A549 (cell line): ENCODE results near the gene DUSP11. TPM values are rescaled to one million over a fixed set of nuclear protein-coding genes. Genes with fewer than 3 reads are reported as not detected.

Experiments
- ATAC-seq, 2 experiments: fragments of 200-7000 bp in 1 of 2; fragments of >200 bp in 1 of 2; cut with Nextera tagmentation in 1 of 2; cut with Tn5 transposase in 1 of 2; 3 replicates each; pipeline versions ENCODE4 v1.8.0 to v1.9.1; 2018 to 2020; ENCODE audit warnings: mild to moderate bottlenecking in 1 of 2, moderate library complexity in 1 of 2
- CTCF ChIA-PET: fragments of 300-600 bp; sonication (Branson Sonifier 250); formaldehyde crosslinking; extraction: SDS; loops from one replicate; lab custom pipeline; 2021; ENCODE audit warnings: antibody characterized with exemption, inconsistent platforms; lab: Yijun Ruan, JAX
- POLR2A ChIA-PET: fragments of 350-600 bp; formaldehyde crosslinking; extraction: SDS; loops from one replicate; lab custom pipeline; 2021; ENCODE audit warnings: antibody characterized with exemption, inconsistent platforms; lab: Yijun Ruan, JAX
- DNase-seq, 2 experiments: peaks; one replicate each; pipeline versions ENCODE4 v3.0.0 to v3.0.0-alpha.2; 2011 to 2016; ENCODE audit warnings: low read depth in 1 of 2, low spot score in 1 of 2
- FAIRE-seq: peaks from 2 replicates; lab custom pipeline; 2011; peaks lifted over from hg19 to GRCh38; lab: Jason Lieb, UNC
- H3K27ac ChIP-seq, 2 experiments: fragments of >200 bp; sonication (Bioruptor Twin); formaldehyde crosslinking; 3 replicates each; pipeline ENCODE4 v1.5.1; 2016 to 2017
- H3K4me1 ChIP-seq: fragments of >200 bp; sonication (Bioruptor Twin); formaldehyde crosslinking; 3 replicates; pipeline ENCODE4 v1.6.1; 2016
- H3K4me2 ChIP-seq: fragments of >200 bp; sonication (Bioruptor Twin); formaldehyde crosslinking; 3 replicates; pipeline ENCODE4 v1.6.1; 2016
- H3K4me3 ChIP-seq: fragments of >200 bp; sonication (Bioruptor Twin); formaldehyde crosslinking; 3 replicates; pipeline ENCODE4 v1.5.1; 2016
- H3K9me3 ChIP-seq: fragments of >200 bp; sonication (Bioruptor Twin); formaldehyde crosslinking; 3 replicates; pipeline ENCODE4 v1.6.1; 2016
- BCL3 ChIP-seq: fragments of >200 bp; sonication (Bioruptor Twin); formaldehyde crosslinking; IDR thresholded peaks from 3 replicates; pipeline ENCODE4 v1.6.1; 2016
- CHD2 ChIP-seq: fragments of 150-350 bp; IDR thresholded peaks from 2 replicates; pipeline ENCODE4 v1.6.1; 2014; ENCODE audit warnings: low read length; ENCODE audit not compliant: partially characterized antibody
- CHD4 ChIP-seq: fragments of 200-600 bp; sonication (generic); IDR thresholded peaks from 2 replicates; pipeline ENCODE4 v1.6.1; 2016; ENCODE audit warnings: antibody characterized with exemption, mild to moderate bottlenecking, borderline replicate concordance
- EHF ChIP-seq: fragments of 250-450 bp; sonication (Bioruptor Pico); IDR thresholded peaks from 2 replicates; pipeline ENCODE4 v1.5.0; 2020; ENCODE audit warnings: mild to moderate bottlenecking
- EHMT2 ChIP-seq: fragments of 200-600 bp; sonication (generic); IDR thresholded peaks from 2 replicates; pipeline ENCODE4 v1.6.1; 2016; ENCODE audit warnings: antibody characterized with exemption, low read depth, mild to moderate bottlenecking, moderate library complexity
- EP300 ChIP-seq, 2 experiments: fragments of >200 bp; sonication (Bioruptor Twin); formaldehyde crosslinking; IDR thresholded peaks; 2 replicates in 1 of 2; 3 replicates in 1 of 2; pipeline ENCODE4 v1.6.1; 2016 to 2017
- HDAC2 ChIP-seq: fragments of 200-600 bp; sonication (generic); IDR thresholded peaks from 2 replicates; pipeline ENCODE4 v1.6.1; 2016
- HMGXB4 ChIP-seq: fragments of 250-450 bp; sonication (Bioruptor Pico); IDR thresholded peaks from 2 replicates; pipeline ENCODE4 v1.5.0; 2021; ENCODE audit warnings: mild to moderate bottlenecking, moderate library complexity, borderline replicate concordance
- HOXB13 ChIP-seq: fragments of 250-450 bp; sonication (Bioruptor Pico); IDR thresholded peaks from 2 replicates; pipeline ENCODE4 v1.5.0; 2020; ENCODE audit warnings: low read depth, mild to moderate bottlenecking, moderate library complexity
- JUNB ChIP-seq: fragments of >200 bp; sonication (Bioruptor Twin); formaldehyde crosslinking; IDR thresholded peaks from 2 replicates; pipeline ENCODE4 v1.6.1; 2016
- MAZ ChIP-seq: fragments of 150-350 bp; IDR thresholded peaks from 2 replicates; pipeline ENCODE4 v1.6.1; 2014; ENCODE audit warnings: antibody characterized with exemption, low read depth, low read length, borderline replicate concordance
- NFE2L2 ChIP-seq: fragments of 150-350 bp; conservative IDR thresholded peaks from 2 replicates; pipeline ENCODE4 v1.6.1; 2014; ENCODE audit warnings: low read length
- NR3C1 ChIP-seq: fragments of >200 bp; sonication (Bioruptor Twin); formaldehyde crosslinking; IDR thresholded peaks from 3 replicates; pipeline ENCODE4 v1.6.1; 2017
- PBX3 ChIP-seq: IDR thresholded peaks from 2 replicates; pipeline ENCODE4 v1.6.1; 2012
- POLR2A ChIP-seq: IDR thresholded peaks from 2 replicates; pipeline ENCODE4 v1.6.1; 2012; ENCODE audit warnings: mild to moderate bottlenecking, low read length
- POLR2AphosphoS2 ChIP-seq: conservative IDR thresholded peaks from 2 replicates; pipeline ENCODE4 v1.6.1; 2012; ENCODE audit warnings: low read length, improper control_type of control experiment, inconsistent platforms
- RCOR1 ChIP-seq: fragments of 150-350 bp; IDR thresholded peaks from 2 replicates; pipeline ENCODE4 v1.6.1; 2014; ENCODE audit warnings: antibody characterized with exemption, low read length, low read depth
- REST ChIP-seq: fragments of 200-600 bp; sonication (generic); IDR thresholded peaks from 2 replicates; pipeline ENCODE4 v1.6.1; 2016; ENCODE audit warnings: antibody characterized with exemption, mild to moderate bottlenecking, moderate library complexity
- RNF2 ChIP-seq: fragments of 200-600 bp; sonication (generic); IDR thresholded peaks from 2 replicates; pipeline ENCODE4 v1.6.1; 2016; ENCODE audit warnings: low read depth, mild to moderate bottlenecking, antibody characterized with exemption, moderate library complexity, borderline replicate concordance
- SMC3 ChIP-seq: fragments of >200 bp; sonication (Bioruptor Twin); formaldehyde crosslinking; IDR thresholded peaks from 3 replicates; pipeline ENCODE4 v1.6.1; 2018; ENCODE audit warnings: inconsistent platforms
- TFCP2L1 ChIP-seq: fragments of 250-450 bp; sonication (Bioruptor Pico); IDR thresholded peaks from 2 replicates; pipeline ENCODE4 v1.5.0; 2021; ENCODE audit warnings: mild to moderate bottlenecking
- USF2 ChIP-seq: fragments of 450-650 bp; IDR thresholded peaks from 2 replicates; pipeline ENCODE4 v1.6.1; 2014; ENCODE audit warnings: antibody characterized with exemption
- ZFP36 ChIP-seq: fragments of 450-650 bp; IDR thresholded peaks from 2 replicates; pipeline ENCODE4 v1.6.1; 2014; ENCODE audit warnings: borderline replicate concordance; ENCODE audit not compliant: partially characterized antibody
- ZNF302 ChIP-seq: fragments of 250-450 bp; sonication (Bioruptor Pico); IDR thresholded peaks from 2 replicates; pipeline ENCODE4 v1.9.0; 2021; ENCODE audit warnings: inconsistent platforms, mild to moderate bottlenecking, moderate library complexity
- whole genome bisulfite sequencing: methylation state at CpG from one replicate; pipeline ENCODE4 v1.1.6; 2017; ENCODE audit errors: missing lambda C conversion rate; 5-methylcytosine and 5-hydroxymethylcytosine counted together
- polyA plus RNA-seq, 4 experiments: library from polyadenylated mRNA; depleted of rRNA in 3 of 4; stranded (reverse); fragments of >200 nt; fragmentation: RNase III in 1 of 4; extraction: RNeasy Plus Mini Kit Qiagen cat#74134 plus additional on column Dnase treatment in 1 of 4; gene quantifications; 2 replicates in 3 of 4; 3 replicates in 1 of 4; pipeline ENCODE4 v1.2.3, GENCODE V29; 2011 to 2017

Gene DUSP11
- polyA plus RNA-seq, 2 of the 4 experiments (the other 2 are of a cell fraction) = 26.2 to 54.8 TPM

- FAIRE-seq = no peak
- TF ChIP-seq CHD2 = no peak
- no peak for TF ChIP-seq HDAC2
- TF ChIP-seq ZNF302 (CRISPR knock-in tag) = no peak
- TF ChIP-seq POLR2AphosphoS2 = no peak
- TF ChIP-seq PBX3 = no peak
- TF ChIP-seq RNF2 = no peak
- no peak for TF ChIP-seq TFCP2L1
- no peak for TF ChIP-seq POLR2A
- no peak for TF ChIP-seq CHD4
- no peak for TF ChIP-seq SMC3
- no peak for TF ChIP-seq NFE2L2
- no peak for TF ChIP-seq MAZ
- TF ChIP-seq USF2 = no peak
- no peak for TF ChIP-seq BCL3
- no peak for TF ChIP-seq EHF
- CTCF ChIA-PET = no interaction called here
- H3K27ac ChIP-seq = no peak overlapping the region
- H3K9me3 ChIP-seq = no peaks in the 10 kb centered on the region
- no peak for DNase-seq
- WGBS = 90% methylated on average over 11 of the region's 11 CpGs
- POLR2A ChIA-PET = interaction anchor here (1.2 kb wide), 1 partner anchor 9 kb away, joined by 4 read pairs; the partner anchor contains the start of gene TPRKB
- no peak overlapping the region for H3K4me3 ChIP-seq
- ATAC-seq = peak in 1 of 2 experiments; percentile 40; a peak in 2 of 6 replicates
- H3K4me2 ChIP-seq = no peak overlapping the region
- H3K4me1 ChIP-seq = no peaks in the 10 kb centered on the region
These were observed 33.7 kb downstream of the DUSP11 start for GRCh38 chr2:73746015-73746876.

- WGBS = 40% methylated on average over 2 of the region's 2 CpGs
- Histone ChIP-seq H3K4me1 (peaks cover 9% of the 10 kb centered on the region), H3K4me3 (no peak overlapping the region), H3K27ac (no peak overlapping the region), H3K9me3 (peaks cover 9% of the 10 kb centered on the region; the same call in 1 of the 3 replicates), H3K4me2 (no peak overlapping the region)
- TF ChIP-seq REST = no peak
- no peak for TF ChIP-seq MAZ
- TF ChIP-seq EHF = no peak
- no peak for TF ChIP-seq EP300 (IDR thresholded peaks at IDR 0.05)
- TF ChIP-seq HOXB13 (CRISPR knock-in tag) = no peak
- no peak for TF ChIP-seq BCL3
- TF ChIP-seq EHMT2 = no peak
- no peak for TF ChIP-seq HMGXB4
- TF ChIP-seq ZFP36 = no peak
- no peak for TF ChIP-seq NR3C1
- no peak for TF ChIP-seq JUNB
- no peak for TF ChIP-seq PBX3
- no peak for TF ChIP-seq RCOR1
- no peak for FAIRE-seq
- ChIA-PET POLR2A (interaction anchor here (1.4 kb wide), 1 partner anchor 9 kb away, joined by 3 read pairs; no protein-coding TSS in a partner anchor), CTCF (interaction anchor here (1.1 kb wide), 1 partner anchor 14 kb away, joined by 3 read pairs; no protein-coding TSS in a partner anchor)
- no peak for DNase-seq
- no peak for ATAC-seq
These were observed 39.1 kb downstream of the DUSP11 start for GRCh38 chr2:73740767-73741166.
